Stimulated activated naive CD4-positive, alpha-beta T cell treated with Interleukin-2 at 50 U/mL for 16 hours (primary cell): ENCODE results near the gene ZFYVE21.
"Not testable (repeated sequence)": the region's sequence is repeated elsewhere in the genome, so short reads cannot be mapped to it uniquely, and the experiment has no call there.

Experiments
- DNase-seq: peaks from one replicate; lab custom pipeline; 2025; lab: John Stamatoyannopoulos, UW

Gene ZFYVE21

GRCh38 chr14:103763730-103764488 lies 48.3 kb downstream of the ZFYVE21 start:
- no peak for DNase-seq

- no peak for DNase-seq
Observed at GRCh38 chr14:103765526-103765925, 49.9 kb downstream of the ZFYVE21 start.

GRCh38 chr14:103767336-103767894 lies 51.8 kb downstream of the ZFYVE21 start:
- no peak for DNase-seq

GRCh38 chr14:103770500-103770899 lies 54.9 kb downstream of the ZFYVE21 start:
- DNase-seq: no peak

- DNase-seq: no peak
Observed at GRCh38 chr14:103770902-103771301, 55.3 kb downstream of the ZFYVE21 start.

- no peak for DNase-seq
Observed at GRCh38 chr14:103772078-103772712, 56.6 kb downstream of the ZFYVE21 start.

- no peak for DNase-seq
Observed at GRCh38 chr14:103773521-103773920, 57.9 kb downstream of the ZFYVE21 start.

- DNase-seq: no peak
Observed at GRCh38 chr14:103775506-103775905, 59.9 kb downstream of the ZFYVE21 start.

- DNase-seq: not testable (repeated sequence)
Observed at GRCh38 chr14:103776319-103776718, 60.7 kb downstream of the ZFYVE21 start.

GRCh38 chr14:103782376-103782775 lies 66.8 kb downstream of the ZFYVE21 start:
- no peak for DNase-seq
